Gastroesophageal sphincter (tissue), 4 donors: Measurements from ENCODE around the gene NCOR1. TPM values are rescaled to one million over a fixed set of nuclear protein-coding genes. Genes with fewer than 3 reads are reported as not detected.
"Not testable (repeated sequence)": the region's sequence is repeated elsewhere in the genome, so short reads cannot be mapped to it uniquely, and the experiment has no call there.

Experiments used
- ATAC-seq: fragments of 150-250 bp; one replicate; pipeline ENCODE4 v1.9.1; 2016; ENCODE audit warnings: mild to moderate bottlenecking, moderate library complexity
- H3K27ac ChIP-seq, 4 donors: fragments of 200-600 bp; sonication (generic) in 3 of 4; 1 replicate in 3 of 4; 2 replicates in 1 of 4; pipeline ENCODE4 v1.5.1; 2016 to 2019
- H3K27me3 ChIP-seq: fragments of 200-600 bp; sonication (generic); one replicate; pipeline ENCODE4 v1.5.1; 2019
- H3K36me3 ChIP-seq, 2 donors: fragments of 200-600 bp; sonication (generic); one replicate each; pipeline ENCODE4 v1.5.1; 2019; ENCODE audit warnings: control low read depth in 1 of 2
- H3K4me1 ChIP-seq, 3 donors: fragments of 200-600 bp; sonication (generic); 1 replicate in 2 of 3; 2 replicates in 1 of 3; pipeline ENCODE4 v1.5.1; 2016 to 2019; ENCODE audit warnings: control low read depth in 2 of 3
- H3K4me3 ChIP-seq, 2 donors: fragments of 200-600 bp; sonication (generic); one replicate each; pipeline ENCODE4 v1.5.1; 2019; ENCODE audit warnings: mild to moderate bottlenecking in 1 of 2, moderate library complexity in 1 of 2
- H3K9me3 ChIP-seq, 3 donors: fragments of 200-600 bp; sonication (generic); one replicate each; pipeline ENCODE4 v1.5.1; 2017 to 2019; ENCODE audit warnings: control low read depth in 2 of 3
- CTCF ChIP-seq, 4 experiments: fragments of 200-600 bp in 2 of 4; fragments of 450-650 bp in 2 of 4; sonication (generic) in 1 of 4; IDR thresholded peaks; one replicate each; pipeline ENCODE4 v1.5.1; 2017 to 2019; ENCODE audit warnings: antibody characterized with exemption in 4 of 4, mild to moderate bottlenecking in 2 of 4, moderate library complexity in 2 of 4
- EP300 ChIP-seq: sonication (generic); formaldehyde crosslinking; IDR thresholded peaks from one replicate; pipeline ENCODE4 v1.6.1; 2017; ENCODE audit warnings: antibody characterized with exemption, mild to moderate bottlenecking
- POLR2A ChIP-seq, 2 donors: fragments of 450-650 bp; IDR thresholded peaks; one replicate each; pipeline ENCODE4 v1.6.1; 2017; ENCODE audit warnings: antibody characterized with exemption in 2 of 2, mild to moderate bottlenecking in 2 of 2, moderate library complexity in 1 of 2
- POLR2AphosphoS5 ChIP-seq: sonication (generic); formaldehyde crosslinking; IDR thresholded peaks from one replicate; pipeline ENCODE4 v1.6.1; 2017; ENCODE audit warnings: antibody characterized with exemption
- WGBS, 2 donors: methylation state at CpG; one replicate each; pipeline ENCODE4 v1.1.5; 2018; ENCODE audit warnings: low coverage in 1 of 2; 5-methylcytosine and 5-hydroxymethylcytosine counted together
- total RNA-seq, 4 donors: library from RNA; depleted of rRNA; stranded (reverse); fragments of >200 nt; gene quantifications; one replicate each; pipeline ENCODE4 v1.1.0, GENCODE V29; 2016

The NCOR1 gene
- total RNA-seq, 4 donors from 2014 or later: 76.3 to 160 (median 108) TPM

- 68 to 83% methylated on average over 2 to 3 of the region's 3 CpGs for WGBS, 2 donors
- H3K27ac ChIP-seq: no peak overlapping the region
- peaks cover 0 to 77% of the 10 kb centered on the region in 2 donors for H3K36me3 ChIP-seq
- no peak overlapping the region for H3K4me3 ChIP-seq
- no peak for ATAC-seq
- no peaks in the 10 kb centered on the region for H3K9me3 ChIP-seq
- no peaks in the 10 kb centered on the region for H3K4me1 ChIP-seq
- no peaks in the 10 kb centered on the region for H3K27me3 ChIP-seq
- TF ChIP-seq EP300 (no peak), CTCF (IDR thresholded peaks at IDR 0.05) (no peak), POLR2AphosphoS5 (no peak), POLR2A (IDR thresholded peaks at IDR 0.05) (no peak)
These were observed 91.8 kb downstream of the NCOR1 start for GRCh38 chr17:16123531-16123930.

- H3K4me1 ChIP-seq: no peaks in the 10 kb centered on the region
- no peaks in the 10 kb centered on the region for H3K9me3 ChIP-seq
- H3K27me3 ChIP-seq: no peaks in the 10 kb centered on the region
- TF ChIP-seq POLR2AphosphoS5 (no peak), CTCF (IDR thresholded peaks at IDR 0.05) (no peak), POLR2A (IDR thresholded peaks at IDR 0.05) (no peak), EP300 (no peak)
- peaks cover 0 to 78% of the 10 kb centered on the region in 2 donors for H3K36me3 ChIP-seq
- ATAC-seq: no peak
- H3K4me3 ChIP-seq: no peak overlapping the region
- WGBS, 2 donors: 56 to 68% methylated on average over 4 to 8 of the region's 8 CpGs
- H3K27ac ChIP-seq: no peak overlapping the region
These were observed 92.5 kb downstream of the NCOR1 start for GRCh38 chr17:16122697-16123434.

GRCh38 chr17:16121915-16122314, 93.4 kb downstream of the NCOR1 start:
- Histone ChIP-seq H3K9me3 (no peaks in the 10 kb centered on the region), H3K36me3 (peaks cover 0 to 84% of the 10 kb centered on the region in 2 donors), H3K4me1 (no peaks in the 10 kb centered on the region), H3K4me3 (no peak overlapping the region), H3K27ac (no peak overlapping the region), H3K27me3 (no peaks in the 10 kb centered on the region)
- TF ChIP-seq POLR2A (IDR thresholded peaks at IDR 0.05) (no peak), EP300 (no peak), CTCF (IDR thresholded peaks at IDR 0.05) (no peak), POLR2AphosphoS5 (no peak)
- WGBS, 2 donors: 32 to 48% methylated on average over 2 of the region's 2 CpGs
- ATAC-seq: no peak

GRCh38 chr17:16120937-16121336, 94.4 kb downstream of the NCOR1 start:
- Histone ChIP-seq H3K36me3 (peaks cover 0 to 85% of the 10 kb centered on the region in 2 donors), H3K27ac (no peak overlapping the region), H3K9me3 (no peaks in the 10 kb centered on the region), H3K4me3 (no peak overlapping the region), H3K4me1 (no peaks in the 10 kb centered on the region), H3K27me3 (no peaks in the 10 kb centered on the region)
- WGBS, 2 donors: 91 to 100% methylated on average over 1 to 6 of the region's 11 CpGs
- TF ChIP-seq POLR2AphosphoS5 (no peak), POLR2A (IDR thresholded peaks at IDR 0.05) (no peak)
- ATAC-seq: no peak

- Histone ChIP-seq H3K36me3 (peaks cover 0 to 92% of the 10 kb centered on the region in 2 donors), H3K27ac (no peak overlapping the region), H3K27me3 (no peaks in the 10 kb centered on the region), H3K9me3 (peaks cover 0 to 10% (median 0%) of the 10 kb centered on the region in 3 donors), H3K4me3 (no peak overlapping the region), H3K4me1 (no peaks in the 10 kb centered on the region)
- TF ChIP-seq CTCF (IDR thresholded peaks at IDR 0.05): no peak
- no peak for TF ChIP-seq POLR2AphosphoS5
- no peak for TF ChIP-seq EP300
- no peak for TF ChIP-seq POLR2A (IDR thresholded peaks at IDR 0.05)
- no peak for ATAC-seq
- WGBS, 2 donors: 78 to 100% methylated on average over 1 to 2 of the region's 2 CpGs
These were observed 98.2 kb downstream of the NCOR1 start for GRCh38 chr17:16117149-16117548.

GRCh38 chr17:16115077-16115698, 100.1 kb downstream of the NCOR1 start:
- 96% methylated on average over 2 to 3 of the region's 3 CpGs for WGBS, 2 donors
- H3K4me1 ChIP-seq, H3K27me3 ChIP-seq, H3K4me3 ChIP-seq, ATAC-seq, H3K9me3 ChIP-seq, H3K27ac ChIP-seq: not testable (repeated sequence)
- peaks cover 0 to 73% of the 10 kb centered on the region in 2 donors for H3K36me3 ChIP-seq
